ENCODE results near the gene ERVFRD-1. TPM values are rescaled to one million over a fixed set of nuclear protein-coding genes. Genes with fewer than 3 reads are reported as not detected.
"Not testable (repeated sequence)": the region's sequence is repeated elsewhere in the genome, so short reads cannot be mapped to it uniquely, and the experiment has no call there.

Gene ERVFRD-1
- total RNA-seq, 1 donor from 2014 or later = not detected

DNA sequence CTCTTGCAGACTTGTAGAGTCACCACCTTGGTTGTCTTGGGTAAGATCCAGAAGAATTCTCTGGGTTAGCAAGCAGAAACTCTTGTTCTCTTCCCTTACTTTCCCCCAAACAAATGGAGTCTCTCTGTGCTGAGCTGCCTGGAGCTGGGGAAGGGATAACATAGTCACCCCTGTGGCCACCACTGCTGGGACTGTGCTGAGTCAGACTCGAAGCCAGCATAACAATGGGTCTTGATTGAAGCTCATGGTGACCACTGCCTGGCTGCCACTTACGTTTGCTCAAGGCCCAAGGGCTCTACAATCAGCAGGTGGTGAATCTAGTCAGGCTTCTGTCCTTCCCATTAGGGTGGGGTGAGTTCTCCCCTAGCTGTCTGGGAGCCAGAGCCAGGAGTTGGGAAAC, 15.4 kb upstream of the ERVFRD-1 start:
- TF ChIP-seq, protein P1, sequence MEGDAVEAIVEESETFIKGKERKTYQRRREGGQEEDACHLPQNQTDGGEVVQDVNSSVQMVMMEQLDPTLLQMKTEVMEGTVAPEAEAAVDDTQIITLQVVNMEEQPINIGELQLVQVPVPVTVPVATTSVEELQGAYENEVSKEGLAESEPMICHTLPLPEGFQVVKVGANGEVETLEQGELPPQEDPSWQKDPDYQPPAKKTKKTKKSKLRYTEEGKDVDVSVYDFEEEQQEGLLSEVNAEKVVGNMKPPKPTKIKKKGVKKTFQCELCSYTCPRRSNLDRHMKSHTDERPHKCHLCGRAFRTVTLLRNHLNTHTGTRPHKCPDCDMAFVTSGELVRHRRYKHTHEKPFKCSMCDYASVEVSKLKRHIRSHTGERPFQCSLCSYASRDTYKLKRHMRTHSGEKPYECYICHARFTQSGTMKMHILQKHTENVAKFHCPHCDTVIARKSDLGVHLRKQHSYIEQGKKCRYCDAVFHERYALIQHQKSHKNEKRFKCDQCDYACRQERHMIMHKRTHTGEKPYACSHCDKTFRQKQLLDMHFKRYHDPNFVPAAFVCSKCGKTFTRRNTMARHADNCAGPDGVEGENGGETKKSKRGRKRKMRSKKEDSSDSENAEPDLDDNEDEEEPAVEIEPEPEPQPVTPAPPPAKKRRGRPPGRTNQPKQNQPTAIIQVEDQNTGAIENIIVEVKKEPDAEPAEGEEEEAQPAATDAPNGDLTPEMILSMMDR (conservative IDR thresholded peaks at IDR 0.05) = no peak
- no peak overlapping the region for H3K4me3 Mint-ChIP-seq
- peaks cover 13% of the 10 kb centered on the region for H3K36me3 Mint-ChIP-seq (ENCODE audit: low read depth)
- no peak overlapping the region for H3K27ac Mint-ChIP-seq (ENCODE audit: unreplicated experiment)
- peaks cover 25% of the 10 kb centered on the region for H3K4me1 Mint-ChIP-seq
- peaks cover 6% of the 10 kb centered on the region for H3K9me3 Mint-ChIP-seq
- no peaks in the 10 kb centered on the region for H3K27me3 Mint-ChIP-seq (ENCODE audit: low read depth)
- no peak for DNase-seq (ENCODE audit: low read depth, low spot score)

DNA sequence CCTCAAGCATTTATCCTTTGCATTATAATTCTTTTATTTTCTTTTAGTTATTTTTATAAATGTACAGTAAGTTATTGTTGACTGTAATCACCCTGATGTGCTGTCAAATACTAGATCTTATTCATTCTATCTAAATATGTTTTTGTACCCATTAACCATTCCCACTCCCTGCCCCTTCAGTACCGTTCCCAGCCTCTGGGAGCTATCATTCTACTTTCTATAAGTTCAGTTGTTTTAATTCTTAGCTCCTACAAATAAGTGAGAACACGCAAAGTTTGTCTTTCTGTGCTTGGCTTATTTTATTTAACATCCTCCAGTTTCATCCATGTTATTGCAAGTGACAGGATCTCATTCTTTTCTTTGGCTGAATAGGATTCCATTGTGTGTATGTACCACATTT, 12.5 kb upstream of the ERVFRD-1 start:
- no peak overlapping the region for H3K4me3 Mint-ChIP-seq
- H3K36me3 Mint-ChIP-seq (ENCODE audit: low read depth) = peaks cover 13% of the 10 kb centered on the region
- peaks cover 32% of the 10 kb centered on the region for H3K4me1 Mint-ChIP-seq
- H3K27ac Mint-ChIP-seq (ENCODE audit: unreplicated experiment) = no peak overlapping the region
- H3K27me3 Mint-ChIP-seq (ENCODE audit: low read depth) = no peaks in the 10 kb centered on the region
- TF ChIP-seq, protein P1 (conservative IDR thresholded peaks at IDR 0.05) = peak; percentile 55
- DNase-seq (ENCODE audit: low read depth, low spot score) = no peak
- peaks cover 6% of the 10 kb centered on the region for H3K9me3 Mint-ChIP-seq

DNA sequence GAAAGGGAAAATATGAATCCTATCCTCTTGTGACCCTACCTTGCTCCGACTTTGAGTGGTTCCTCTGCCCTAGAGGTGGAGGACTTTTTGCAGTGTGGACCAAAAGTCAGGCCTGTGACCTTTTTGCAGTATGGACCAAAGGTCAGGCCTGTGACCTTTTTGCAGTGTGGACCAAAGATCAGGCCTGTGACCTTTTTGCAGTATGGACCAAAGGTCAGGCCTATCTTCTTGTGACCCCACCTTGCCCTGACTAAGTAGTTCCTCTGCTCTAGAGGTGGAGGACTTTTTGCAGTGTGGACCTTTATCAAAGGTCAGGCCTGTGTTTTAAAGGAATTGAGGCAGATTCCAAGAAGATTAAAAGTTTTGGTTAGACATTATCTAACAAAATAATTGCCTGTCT, 10.9 kb upstream of the ERVFRD-1 start:
- DNase-seq (ENCODE audit: low read depth, low spot score) = no peak
- H3K9me3 Mint-ChIP-seq = peaks cover 6% of the 10 kb centered on the region
- TF ChIP-seq, protein P1 (conservative IDR thresholded peaks at IDR 0.05) = no peak
- no peak overlapping the region for H3K27ac Mint-ChIP-seq (ENCODE audit: unreplicated experiment)
- no peak overlapping the region for H3K4me3 Mint-ChIP-seq
- peaks cover 32% of the 10 kb centered on the region for H3K4me1 Mint-ChIP-seq
- peaks cover 12% of the 10 kb centered on the region for H3K36me3 Mint-ChIP-seq (ENCODE audit: low read depth)
- H3K27me3 Mint-ChIP-seq (ENCODE audit: low read depth) = no peaks in the 10 kb centered on the region

DNA sequence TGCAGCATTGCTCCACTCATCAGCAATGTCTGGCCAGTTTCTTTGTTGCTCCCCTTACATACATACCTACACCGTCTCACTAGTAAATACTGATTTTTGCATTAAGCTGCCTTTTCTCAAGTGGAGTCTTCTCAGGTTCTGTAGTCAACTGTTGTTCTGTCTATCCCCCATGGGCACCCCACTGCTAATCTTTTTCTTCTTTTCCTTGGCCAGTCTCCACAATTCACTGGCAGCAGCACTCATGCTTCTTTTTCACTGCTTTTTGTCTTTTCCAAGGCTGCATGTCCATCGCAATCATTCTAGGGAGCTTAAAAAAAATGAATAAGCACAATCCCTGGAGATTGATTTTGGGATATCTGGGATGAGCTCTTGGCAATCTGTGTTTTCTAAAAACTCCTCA, 10.3 kb upstream of the ERVFRD-1 start:
- H3K4me3 Mint-ChIP-seq = no peak overlapping the region
- peak overlapping the region; percentile 1 for H3K27ac Mint-ChIP-seq (ENCODE audit: unreplicated experiment)
- H3K4me1 Mint-ChIP-seq = peaks cover 32% of the 10 kb centered on the region
- H3K27me3 Mint-ChIP-seq (ENCODE audit: low read depth) = no peaks in the 10 kb centered on the region
- no peak for DNase-seq (ENCODE audit: low read depth, low spot score)
- peaks cover 9% of the 10 kb centered on the region for H3K36me3 Mint-ChIP-seq (ENCODE audit: low read depth)
- H3K9me3 Mint-ChIP-seq = peaks cover 6% of the 10 kb centered on the region
- TF ChIP-seq, protein P1 (conservative IDR thresholded peaks at IDR 0.05) = no peak

DNA sequence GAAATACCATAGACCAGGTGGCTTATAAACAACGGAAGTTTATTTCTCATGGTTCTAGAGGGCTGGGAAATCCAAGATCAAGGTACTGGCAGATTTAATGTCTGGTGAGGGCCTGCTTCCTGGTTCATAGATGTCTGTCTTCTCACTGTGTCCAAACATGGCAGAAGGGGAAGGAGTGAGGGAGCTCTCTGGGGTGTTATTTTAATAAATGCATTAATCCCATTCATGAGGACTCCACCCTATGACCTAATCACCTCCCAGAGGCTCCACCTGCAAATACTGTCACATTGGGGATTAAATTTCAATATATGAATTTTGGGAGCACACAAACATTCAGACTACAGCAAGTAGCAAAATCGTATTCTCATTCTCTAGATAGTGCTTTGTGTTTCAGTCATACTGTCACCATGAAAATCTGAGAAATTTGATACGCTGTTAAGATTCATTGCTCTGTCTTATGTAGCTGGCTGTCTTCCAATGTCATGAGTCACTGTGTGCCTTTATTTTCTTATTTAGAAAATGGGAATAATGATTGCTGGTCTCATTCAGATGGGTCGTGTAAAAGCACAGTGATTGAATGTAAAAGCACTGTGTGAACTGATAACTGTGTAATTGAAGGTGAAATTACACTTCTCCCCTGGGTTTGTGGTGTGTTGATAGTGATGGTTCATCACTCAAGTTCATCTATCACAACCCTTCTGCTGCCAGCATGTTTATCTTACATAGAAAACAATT, 8.9 kb upstream of the ERVFRD-1 start:
- H3K27me3 Mint-ChIP-seq (ENCODE audit: low read depth) = no peaks in the 10 kb centered on the region
- H3K9me3 Mint-ChIP-seq = no peaks in the 10 kb centered on the region
- DNase-seq (ENCODE audit: low read depth, low spot score) = no peak
- peaks cover 36% of the 10 kb centered on the region for H3K4me1 Mint-ChIP-seq
- TF ChIP-seq, protein P1 (conservative IDR thresholded peaks at IDR 0.05) = no peak
- no peak overlapping the region for H3K27ac Mint-ChIP-seq (ENCODE audit: unreplicated experiment)
- no peak overlapping the region for H3K4me3 Mint-ChIP-seq
- H3K36me3 Mint-ChIP-seq (ENCODE audit: low read depth) = no peaks in the 10 kb centered on the region

DNA sequence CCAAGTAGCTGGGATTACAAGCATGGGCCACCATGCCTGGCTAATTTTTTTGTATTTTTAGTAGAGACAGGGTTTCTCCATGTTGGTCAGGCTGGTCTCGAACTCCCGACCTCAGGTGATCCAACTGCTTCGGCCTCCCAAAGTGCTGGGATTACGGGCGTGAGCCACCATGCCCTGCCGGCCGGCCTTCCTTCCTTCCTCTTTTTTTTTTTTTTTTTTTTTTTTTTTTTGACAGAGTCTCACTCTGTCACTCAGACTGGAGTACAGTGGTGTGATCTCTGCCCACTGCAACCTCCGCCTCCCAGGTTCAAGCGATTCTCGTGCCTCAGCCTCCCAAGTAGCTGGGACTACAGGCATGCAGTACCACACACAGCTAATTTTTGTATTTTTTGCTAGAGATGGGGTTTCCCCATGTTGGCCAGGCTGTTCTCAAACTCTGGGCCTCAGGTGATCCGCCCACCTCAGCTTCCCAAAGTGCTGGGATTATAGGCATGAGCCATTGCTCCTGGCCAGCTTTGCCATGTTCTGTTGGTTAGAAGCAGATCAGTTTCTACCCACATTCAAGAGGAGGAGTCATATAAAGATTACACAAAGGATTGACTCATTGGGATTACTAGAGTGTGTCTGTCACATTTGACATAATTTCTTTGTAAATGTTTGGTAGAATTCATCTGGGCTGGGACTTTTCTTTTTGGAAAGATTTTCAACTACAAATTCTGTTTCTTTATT, 4.4 kb upstream of the ERVFRD-1 start:
- peaks cover 10% of the 10 kb centered on the region for H3K4me1 Mint-ChIP-seq
- not testable (repeated sequence) for DNase-seq (ENCODE audit: low read depth, low spot score); H3K4me3 Mint-ChIP-seq; H3K27me3 Mint-ChIP-seq (ENCODE audit: low read depth); H3K9me3 Mint-ChIP-seq; H3K27ac Mint-ChIP-seq (ENCODE audit: unreplicated experiment); H3K36me3 Mint-ChIP-seq (ENCODE audit: low read depth)
